Dendritic cell treated with granulocyte-macrophage colony-stimulating factor and Interleukin-4, amounts not matched to agents 40 ng/mL and 50 ng/mL, for 4 days (primary cell): ENCODE measurements around the gene WSCD2.

ENCODE experiments used
- H3K27ac Mint-ChIP-seq: one replicate; pipeline ENCODE4 v1.8.0; 2022; ENCODE audit warnings: mild to moderate bottlenecking, mixed read lengths
- H3K27me3 Mint-ChIP-seq: one replicate; pipeline ENCODE4 v1.8.0; 2022; ENCODE audit warnings: mild to moderate bottlenecking, mixed read lengths
- H3K36me3 Mint-ChIP-seq: one replicate; pipeline ENCODE4 v1.8.0; 2022; ENCODE audit warnings: low read depth, mixed read lengths
- H3K4me1 Mint-ChIP-seq: one replicate; pipeline ENCODE4 v1.8.0; 2022; ENCODE audit warnings: low read depth, mixed read lengths
- H3K4me3 Mint-ChIP-seq: one replicate; pipeline ENCODE4 v1.8.0; 2022; ENCODE audit warnings: mild to moderate bottlenecking, moderate library complexity, mixed read lengths
- H3K9me3 Mint-ChIP-seq: one replicate; pipeline ENCODE4 v1.8.0; 2022; ENCODE audit warnings: mixed read lengths
- intact Hi-C: fragments of 100-400 bp; cut with micrococcal nuclease; formaldehyde crosslinking; loops from one replicate; pipeline ENCODE4 v1.15.0; 2022

WSCD2 gene

GRCh38 chr12:108126990-108127501 is 2.0 kb upstream of the WSCD2 start:
- Mint-ChIP-seq H3K4me3 (no peak overlapping the region), H3K27me3 (peaks cover 65% of the 10 kb centered on the region), H3K4me1 (peaks cover 18% of the 10 kb centered on the region)

GRCh38 chr12:108127654-108128053 is 1.4 kb upstream of the WSCD2 start:
- Mint-ChIP-seq H3K9me3 (peaks cover 5% of the 10 kb centered on the region), H3K4me1 (peaks cover 18% of the 10 kb centered on the region), H3K27me3 (peaks cover 67% of the 10 kb centered on the region), H3K27ac (no peak overlapping the region), H3K4me3 (no peak overlapping the region), H3K36me3 (no peaks in the 10 kb centered on the region)
- intact Hi-C loops: no loop called here

More at GRCh38 chr12:108126990-108127501, 2.0 kb upstream of the WSCD2 start:
- Mint-ChIP-seq H3K27ac (no peak overlapping the region), H3K36me3 (no peaks in the 10 kb centered on the region), H3K9me3 (peaks cover 8% of the 10 kb centered on the region)
- intact Hi-C loops: no loop called here

GRCh38 chr12:108128221-108129016 is 669 bp upstream of the WSCD2 start:
- no peak overlapping the region for H3K4me3 Mint-ChIP-seq
- no peak overlapping the region for H3K27ac Mint-ChIP-seq
- intact Hi-C loops: no loop called here
- H3K36me3 Mint-ChIP-seq: no peaks in the 10 kb centered on the region
- peaks cover 72% of the 10 kb centered on the region for H3K27me3 Mint-ChIP-seq
- H3K9me3 Mint-ChIP-seq: no peaks in the 10 kb centered on the region
- H3K4me1 Mint-ChIP-seq: peaks cover 18% of the 10 kb centered on the region

GRCh38 chr12:108131035-108131434 is 1.9 kb downstream of the WSCD2 start:
- H3K4me1 Mint-ChIP-seq: peaks cover 18% of the 10 kb centered on the region
- intact Hi-C loops: no loop called here
- H3K36me3 Mint-ChIP-seq: no peaks in the 10 kb centered on the region
- H3K4me3 Mint-ChIP-seq: no peak overlapping the region
- H3K27me3 Mint-ChIP-seq: peaks cover 80% of the 10 kb centered on the region
- no peaks in the 10 kb centered on the region for H3K9me3 Mint-ChIP-seq
- H3K27ac Mint-ChIP-seq: no peak overlapping the region

- Mint-ChIP-seq H3K4me1 (peaks cover 18% of the 10 kb centered on the region), H3K36me3 (no peaks in the 10 kb centered on the region), H3K27ac (no peak overlapping the region), H3K4me3 (no peak overlapping the region), H3K27me3 (peaks cover 75% of the 10 kb centered on the region), H3K9me3 (no peaks in the 10 kb centered on the region)
- intact Hi-C loops: no loop called here
These were observed 2.6 kb downstream of the WSCD2 start for GRCh38 chr12:108131657-108132126.

GRCh38 chr12:108133482-108133881 is 4.4 kb downstream of the WSCD2 start:
- Mint-ChIP-seq H3K27me3 (peaks cover 59% of the 10 kb centered on the region), H3K36me3 (no peaks in the 10 kb centered on the region), H3K27ac (no peak overlapping the region), H3K4me3 (no peak overlapping the region), H3K4me1 (peaks cover 18% of the 10 kb centered on the region), H3K9me3 (no peaks in the 10 kb centered on the region)
- intact Hi-C loops: no loop called here

GRCh38 chr12:108134744-108135143 is 5.7 kb downstream of the WSCD2 start:
- Mint-ChIP-seq H3K9me3 (no peaks in the 10 kb centered on the region), H3K4me3 (no peak overlapping the region), H3K27ac (no peak overlapping the region), H3K36me3 (no peaks in the 10 kb centered on the region), H3K4me1 (peaks cover 7% of the 10 kb centered on the region), H3K27me3 (peaks cover 48% of the 10 kb centered on the region)
- intact Hi-C loops: no loop called here

GRCh38 chr12:108135627-108136026 is 6.5 kb downstream of the WSCD2 start:
- Mint-ChIP-seq H3K4me3 (no peak overlapping the region), H3K9me3 (no peaks in the 10 kb centered on the region), H3K27me3 (peaks cover 39% of the 10 kb centered on the region), H3K4me1 (peaks cover 7% of the 10 kb centered on the region), H3K27ac (no peak overlapping the region), H3K36me3 (no peaks in the 10 kb centered on the region)
- intact Hi-C loops: no loop called here

- no peak overlapping the region for H3K27ac Mint-ChIP-seq
- intact Hi-C loops: no loop called here
- no peaks in the 10 kb centered on the region for H3K9me3 Mint-ChIP-seq
- no peaks in the 10 kb centered on the region for H3K36me3 Mint-ChIP-seq
- H3K4me1 Mint-ChIP-seq: peaks cover 2% of the 10 kb centered on the region
- H3K27me3 Mint-ChIP-seq: peaks cover 31% of the 10 kb centered on the region
- no peak overlapping the region for H3K4me3 Mint-ChIP-seq
These were observed 7.6 kb downstream of the WSCD2 start for GRCh38 chr12:108136697-108137096.

GRCh38 chr12:108139454-108139853 is 10.4 kb downstream of the WSCD2 start:
- intact Hi-C loops: no loop called here
- Mint-ChIP-seq H3K4me1 (no peaks in the 10 kb centered on the region), H3K27ac (no peak overlapping the region), H3K9me3 (no peaks in the 10 kb centered on the region), H3K4me3 (no peak overlapping the region), H3K27me3 (peaks cover 18% of the 10 kb centered on the region), H3K36me3 (no peaks in the 10 kb centered on the region)

- Mint-ChIP-seq H3K4me3 (no peak overlapping the region), H3K4me1 (no peaks in the 10 kb centered on the region), H3K27me3 (peaks cover 14% of the 10 kb centered on the region), H3K9me3 (no peaks in the 10 kb centered on the region), H3K36me3 (no peaks in the 10 kb centered on the region), H3K27ac (no peak overlapping the region)
- intact Hi-C loops: no loop called here
These were observed 11.4 kb downstream of the WSCD2 start for GRCh38 chr12:108140501-108140900.

- Mint-ChIP-seq H3K27ac (no peak overlapping the region), H3K27me3 (peaks cover 12% of the 10 kb centered on the region), H3K9me3 (no peaks in the 10 kb centered on the region), H3K4me3 (no peak overlapping the region), H3K4me1 (no peaks in the 10 kb centered on the region), H3K36me3 (no peaks in the 10 kb centered on the region)
- intact Hi-C loops: no loop called here
These were observed 12.6 kb downstream of the WSCD2 start for GRCh38 chr12:108141600-108142130.

- intact Hi-C loops: no loop called here
- H3K27me3 Mint-ChIP-seq: peaks cover 11% of the 10 kb centered on the region
- H3K4me3 Mint-ChIP-seq: no peak overlapping the region
- H3K4me1 Mint-ChIP-seq: no peaks in the 10 kb centered on the region
- no peaks in the 10 kb centered on the region for H3K36me3 Mint-ChIP-seq
- no peaks in the 10 kb centered on the region for H3K9me3 Mint-ChIP-seq
- no peak overlapping the region for H3K27ac Mint-ChIP-seq
These were observed 14.1 kb downstream of the WSCD2 start for GRCh38 chr12:108143144-108143543.

GRCh38 chr12:108144080-108144479 is 15.0 kb downstream of the WSCD2 start:
- Mint-ChIP-seq H3K4me3 (no peak overlapping the region), H3K27ac (no peak overlapping the region), H3K4me1 (no peaks in the 10 kb centered on the region), H3K36me3 (no peaks in the 10 kb centered on the region), H3K9me3 (no peaks in the 10 kb centered on the region), H3K27me3 (peaks cover 11% of the 10 kb centered on the region)
- intact Hi-C loops: no loop called here
